HG02798 (cell line): ENCODE results near the gene CACNA1E.
A peak's percentile ranks its signal among the peaks of the same experiment; 100 is the strongest.

ENCODE experiments used
- ATAC-seq: cut with Tn5 transposase; IDR thresholded peaks from one replicate; pipeline ENCODE4 v1.9.1; 2021; ENCODE audit warnings: mild to moderate bottlenecking; ENCODE audit not compliant: unreplicated experiment, poor library complexity

The CACNA1E gene

GRCh38 chr1:181743878-181744312 lies 260.6 kb downstream of the CACNA1E start:
- no peak for ATAC-seq

GRCh38 chr1:181746224-181746623 lies 262.9 kb downstream of the CACNA1E start:
- ATAC-seq: no peak

- no peak for ATAC-seq
Measured at GRCh38 chr1:181748013-181748412, 264.7 kb downstream of the CACNA1E start.

- no peak for ATAC-seq
Measured at GRCh38 chr1:181754103-181754502, 270.8 kb downstream of the CACNA1E start.

GRCh38 chr1:181759481-181759880 lies 276.2 kb downstream of the CACNA1E start:
- no peak for ATAC-seq

GRCh38 chr1:181763736-181764135 lies 280.4 kb downstream of the CACNA1E start:
- ATAC-seq: no peak

GRCh38 chr1:181765451-181766026 lies 282.2 kb downstream of the CACNA1E start:
- no peak for ATAC-seq

GRCh38 chr1:181767001-181767708 lies 283.8 kb downstream of the CACNA1E start:
- ATAC-seq: no peak

- peak; percentile 78 for ATAC-seq
Measured at GRCh38 chr1:181768211-181768929, 285.1 kb downstream of the CACNA1E start.

- no peak for ATAC-seq
Measured at GRCh38 chr1:181768930-181769280, 285.6 kb downstream of the CACNA1E start.

- ATAC-seq: no peak
Measured at GRCh38 chr1:181769846-181770245, 286.5 kb downstream of the CACNA1E start.

- ATAC-seq: no peak
Measured at GRCh38 chr1:181772714-181773113, 289.4 kb downstream of the CACNA1E start.

GRCh38 chr1:181776044-181776443 lies 292.7 kb downstream of the CACNA1E start:
- ATAC-seq: no peak

- no peak for ATAC-seq
Measured at GRCh38 chr1:181777286-181777685, 294.0 kb downstream of the CACNA1E start.

- no peak for ATAC-seq
Measured at GRCh38 chr1:181777812-181778211, 294.5 kb downstream of the CACNA1E start.

- no peak for ATAC-seq
Measured at GRCh38 chr1:181778640-181779260, 295.4 kb downstream of the CACNA1E start.

- no peak for ATAC-seq
Measured at GRCh38 chr1:181779343-181779742, 296.0 kb downstream of the CACNA1E start.

- no peak for ATAC-seq
Measured at GRCh38 chr1:181783208-181783607, 299.9 kb downstream of the CACNA1E start.

- no peak for ATAC-seq
Measured at GRCh38 chr1:181784039-181784683, 300.8 kb downstream of the CACNA1E start.

GRCh38 chr1:181789395-181789794 lies 306.1 kb downstream of the CACNA1E start:
- ATAC-seq: no peak

GRCh38 chr1:181791721-181792120 lies 308.4 kb downstream of the CACNA1E start:
- no peak for ATAC-seq
